Epidermal melanocyte (primary cell): ENCODE results near the gene PTPRN2.
"Not testable (repeated sequence)": the region's sequence is repeated elsewhere in the genome, so short reads cannot be mapped to it uniquely, and the experiment has no call there.

Experiments
- DNase-seq: peaks from one replicate; pipeline ENCODE4 v3.0.0; 2011; ENCODE audit warnings: low spot score; ENCODE audit not compliant: insufficient read length

PTPRN2 gene

GRCh38 chr7:158190756-158191155, 396.9 kb downstream of the PTPRN2 start:
- DNase-seq = no peak

- DNase-seq = no peak
Measured at GRCh38 chr7:158188676-158189075, 398.9 kb downstream of the PTPRN2 start.

- no peak for DNase-seq
Measured at GRCh38 chr7:158187694-158187994, 400.0 kb downstream of the PTPRN2 start.

DNA sequence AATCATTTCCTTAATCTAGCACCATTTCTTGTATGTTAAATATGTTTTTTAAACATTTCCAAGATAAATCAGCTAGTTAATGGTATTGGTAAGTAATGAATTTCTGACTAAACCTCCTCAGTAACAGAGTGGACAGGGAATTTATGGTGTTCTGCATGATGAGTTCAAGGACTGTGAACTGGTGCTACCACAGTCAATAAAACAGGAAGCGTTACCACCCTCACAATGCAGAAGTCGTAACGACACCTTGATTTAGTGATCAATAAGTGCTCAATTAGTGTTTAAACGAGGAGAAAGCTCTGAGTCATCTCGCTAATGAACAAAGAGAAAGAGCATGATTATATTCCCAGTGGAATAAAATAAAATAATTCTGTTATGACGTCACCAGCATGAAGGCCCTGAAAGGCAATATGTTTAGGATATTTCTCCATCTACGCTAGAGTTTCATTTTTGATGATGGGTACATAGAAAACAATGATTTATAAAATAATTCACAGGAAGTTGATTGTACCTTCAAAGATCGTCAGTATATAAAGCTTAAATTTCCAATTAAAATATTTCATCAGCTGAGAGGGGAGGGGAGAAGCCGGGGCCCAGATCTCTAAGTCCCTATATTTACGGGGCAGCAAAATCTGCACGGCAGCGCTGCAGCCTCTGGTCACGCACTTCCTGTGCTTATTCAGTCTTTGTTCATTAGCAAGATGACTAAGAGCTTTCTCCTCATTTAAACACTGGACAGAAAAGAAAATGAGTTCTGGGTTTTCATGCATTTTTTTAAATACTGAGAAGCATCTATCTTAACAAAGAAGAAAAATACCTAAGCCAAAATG, 400.5 kb downstream of the PTPRN2 start:
- DNase-seq = no peak

DNA sequence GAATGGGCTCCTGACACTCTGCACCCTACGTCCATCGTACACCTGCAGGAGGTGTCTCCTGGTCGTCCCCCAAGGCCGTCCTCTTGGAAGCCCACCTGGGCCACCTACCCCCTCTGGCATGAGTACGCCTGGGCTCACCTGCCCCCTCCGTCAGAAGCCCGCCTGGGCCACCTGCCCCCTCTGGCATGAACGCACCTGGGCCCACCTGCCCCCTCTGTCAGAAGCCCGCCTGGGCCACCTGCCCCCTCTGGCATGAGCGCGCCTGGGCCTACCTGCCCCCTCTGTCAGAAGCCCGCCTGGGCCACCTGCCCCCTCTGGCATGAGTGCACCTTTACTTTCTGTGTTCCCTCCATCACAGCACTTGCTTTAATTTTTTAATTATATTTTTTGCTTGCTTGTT, 401.2 kb downstream of the PTPRN2 start:
- no peak for DNase-seq

GRCh38 chr7:158185653-158186052, 402.0 kb downstream of the PTPRN2 start:
- no peak for DNase-seq

DNA sequence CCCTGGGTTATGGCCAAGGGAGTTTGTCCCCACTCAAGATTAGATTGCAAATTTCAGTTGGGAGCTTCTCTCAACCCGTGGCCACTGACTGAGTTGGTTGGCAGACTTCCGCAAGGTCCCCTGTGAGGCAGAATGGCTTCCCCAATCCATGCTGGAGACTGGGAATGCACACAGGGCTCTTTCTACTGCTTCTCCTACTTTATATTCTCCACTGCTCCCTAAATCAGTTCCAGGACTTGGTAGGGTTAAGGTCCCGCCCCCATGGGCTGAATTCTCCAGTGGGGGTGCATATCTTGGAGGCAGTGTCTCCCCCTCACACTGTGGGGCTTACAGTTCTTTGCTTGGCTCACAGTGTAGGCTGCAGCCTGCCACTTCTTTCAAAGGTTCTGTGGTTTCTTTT, 404.2 kb downstream of the PTPRN2 start:
- DNase-seq = no peak

- no peak for DNase-seq
Measured at GRCh38 chr7:158176561-158177173, 411.0 kb downstream of the PTPRN2 start.

- DNase-seq = no peak
Measured at GRCh38 chr7:158175779-158176178, 411.8 kb downstream of the PTPRN2 start.

- no peak for DNase-seq
Measured at GRCh38 chr7:158174947-158175346, 412.7 kb downstream of the PTPRN2 start.

- no peak for DNase-seq
Measured at GRCh38 chr7:158167373-158167772, 420.2 kb downstream of the PTPRN2 start.

- DNase-seq = no peak
Measured at GRCh38 chr7:158166386-158167340, 421.0 kb downstream of the PTPRN2 start.

- no peak for DNase-seq
Measured at GRCh38 chr7:158165711-158166110, 421.9 kb downstream of the PTPRN2 start.

DNA sequence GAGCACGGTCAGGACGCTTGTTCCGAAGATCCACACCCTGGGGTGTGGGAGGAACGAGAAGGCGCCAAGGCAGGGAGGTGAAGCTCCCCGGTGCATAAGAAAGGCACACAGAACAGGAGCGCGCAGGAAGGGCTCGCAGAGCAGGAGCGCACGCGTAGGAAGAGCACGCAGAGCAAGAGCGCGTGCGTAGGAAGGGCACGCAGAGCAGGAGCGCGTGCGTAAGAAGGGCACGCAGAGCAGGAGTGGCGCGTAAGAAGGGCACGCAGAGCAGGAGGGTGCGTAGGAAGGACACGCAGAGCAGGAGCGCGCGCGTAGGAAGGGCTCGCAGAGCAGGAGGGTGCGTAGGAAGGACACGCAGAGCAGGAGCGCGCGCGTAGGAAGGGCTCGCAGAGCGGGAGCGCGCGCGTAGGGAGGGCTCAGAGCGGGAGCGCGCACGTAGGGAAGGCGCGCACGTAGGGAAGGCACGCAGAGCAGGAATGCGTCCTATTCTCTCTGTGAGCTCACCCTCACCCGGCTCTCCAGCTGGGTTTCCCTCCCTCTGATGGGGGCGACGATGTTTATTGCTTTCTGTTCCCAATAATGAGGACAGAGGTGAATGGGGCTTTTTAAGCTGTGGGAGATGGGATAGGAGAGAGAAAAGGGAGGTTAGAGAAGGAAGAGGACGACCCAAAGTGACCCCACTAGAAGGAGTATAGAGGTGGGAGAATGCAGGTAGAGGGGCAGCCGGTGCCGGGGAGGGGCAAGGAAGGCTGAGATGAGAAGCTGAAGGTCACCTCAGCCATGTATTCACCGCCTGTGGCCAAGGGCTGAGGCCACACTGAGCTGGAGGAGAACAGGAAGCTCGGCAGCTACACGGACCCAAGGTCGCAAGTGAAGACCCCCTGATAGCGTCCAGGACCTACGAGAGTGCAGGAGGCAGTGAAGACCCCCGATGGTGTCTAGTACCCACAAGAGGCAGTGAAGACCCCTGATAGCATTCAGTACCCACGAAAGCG, 423.2 kb downstream of the PTPRN2 start:
- DNase-seq = no peak

- no peak for DNase-seq
Measured at GRCh38 chr7:158161194-158161593, 426.4 kb downstream of the PTPRN2 start.

DNA sequence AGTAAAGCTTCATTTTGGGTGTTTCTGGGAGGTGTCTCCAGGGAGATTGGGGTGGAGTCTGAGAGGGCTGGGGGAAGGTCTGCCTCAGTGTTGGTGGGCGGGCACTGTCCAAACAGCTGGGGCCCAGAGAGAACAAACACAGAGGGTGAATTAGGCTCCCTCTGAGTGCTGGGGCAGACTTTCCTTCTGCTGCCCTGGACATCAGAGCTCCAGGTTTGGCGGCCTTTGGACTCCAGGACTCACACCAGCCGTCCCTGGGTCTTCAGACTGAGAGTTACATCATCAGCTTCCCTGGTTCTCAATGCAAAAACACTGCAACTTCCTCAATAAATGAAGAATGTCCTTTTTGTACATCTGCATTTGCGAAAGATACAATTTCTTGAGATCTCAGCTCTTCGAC, 427.4 kb downstream of the PTPRN2 start:
- DNase-seq = no peak

- DNase-seq = no peak
Measured at GRCh38 chr7:158157460-158157859, 430.2 kb downstream of the PTPRN2 start.

GRCh38 chr7:158151273-158151672, 436.4 kb downstream of the PTPRN2 start:
- not testable (repeated sequence) for DNase-seq

DNA sequence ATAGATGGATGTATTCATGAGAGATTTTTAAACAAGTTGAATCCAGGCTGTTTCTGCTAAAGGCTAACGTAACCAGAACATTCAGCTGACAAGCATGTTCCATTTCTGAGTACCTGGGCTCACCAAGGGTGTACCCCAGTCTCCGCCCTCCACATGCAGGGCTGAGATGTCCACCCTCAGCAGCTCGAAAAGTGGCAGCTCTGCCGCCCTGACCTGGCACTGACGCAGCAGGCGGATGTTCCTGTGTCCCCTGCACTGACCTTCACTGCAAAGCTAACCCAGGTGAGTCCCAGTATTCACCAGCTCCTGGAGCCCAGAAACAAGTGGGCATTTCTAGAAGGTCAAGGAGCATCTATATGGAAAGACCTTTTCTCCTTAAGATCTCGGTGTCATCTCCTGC, 437.4 kb downstream of the PTPRN2 start:
- no peak for DNase-seq

GRCh38 chr7:158147431-158147830, 440.2 kb downstream of the PTPRN2 start:
- not testable (repeated sequence) for DNase-seq

- no peak for DNase-seq
Measured at GRCh38 chr7:158145370-158145769, 442.3 kb downstream of the PTPRN2 start.
